ENCODE measurements around the gene MEA1.
"Not testable (repeated sequence)": the region's sequence is repeated elsewhere in the genome, so short reads cannot be mapped to it uniquely, and the experiment has no call there.

Gene MEA1
- total RNA-seq = 11.6 to 29.7 reads per million in 2 donors

- DNase-seq = peak; percentile 96
These were observed at the start of gene MEA1, which contains the start of gene KLHDC3 for GRCh38 chr6:43013843-43014433. MEA1 (minus strand) TSS chr6:43013946; CDS start chr6:43013813, 133 bp downstream. KLHDC3 (plus strand) TSS chr6:43014249; CDS start chr6:43017193, 2,944 bp downstream.

GRCh38 chr6:43062818-43063217, 49.1 kb upstream of the MEA1 start:
- no peak for DNase-seq

GRCh38 chr6:43061861-43062260, 48.1 kb upstream of the MEA1 start:
- DNase-seq = no peak

- no peak for DNase-seq
These were observed 47.2 kb upstream of the MEA1 start for GRCh38 chr6:43060755-43061633.

DNA sequence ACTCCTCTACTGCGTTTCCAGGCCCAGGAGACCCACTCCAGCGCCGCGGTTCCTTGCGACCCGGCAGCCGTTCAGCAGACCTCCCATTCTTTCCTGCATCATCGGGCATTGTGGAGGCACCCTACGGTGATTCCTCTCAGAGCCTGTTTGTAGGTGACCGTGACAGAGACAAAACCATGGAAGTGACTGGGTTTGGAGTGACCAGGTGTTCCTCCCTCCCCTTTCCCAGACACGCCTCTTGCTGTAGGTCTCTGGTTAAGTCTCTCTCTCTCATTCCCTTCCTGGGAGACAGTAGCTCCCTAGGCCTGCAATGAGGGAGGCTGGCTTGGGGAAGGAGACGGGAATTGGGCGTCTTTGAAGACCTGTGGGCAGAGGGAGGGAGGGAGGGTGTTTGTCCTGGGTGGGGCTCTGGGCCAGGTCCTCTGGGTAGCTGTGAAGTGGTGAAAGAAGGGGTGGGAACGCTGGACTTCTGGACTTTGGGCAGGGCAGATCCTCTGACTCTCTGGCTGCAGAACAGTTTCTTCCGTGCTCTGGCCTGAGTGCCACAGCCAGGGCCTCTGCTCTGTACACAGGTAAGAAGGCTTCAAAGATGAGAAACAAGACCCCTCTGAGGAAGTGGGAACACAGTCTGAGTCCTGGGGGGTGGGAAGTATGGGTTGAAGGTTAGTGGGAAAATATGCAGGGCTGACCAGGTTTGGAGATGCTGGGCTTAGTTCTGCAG, 46.4 kb upstream of the MEA1 start:
- DNase-seq = no peak

GRCh38 chr6:43059168-43060033, 45.7 kb upstream of the MEA1 start, which contains the start of the genes KLC4 and MRPL2:
KLC4 (plus strand) TSS chr6:43059631; CDS start chr6:43061336, 1,705 bp downstream.
MRPL2 (minus strand) TSS chr6:43059434; CDS start chr6:43059381, 53 bp downstream.
- peak; percentile 97 for DNase-seq

GRCh38 chr6:43058531-43058930, 44.8 kb upstream of the MEA1 start:
- DNase-seq = no peak

DNA sequence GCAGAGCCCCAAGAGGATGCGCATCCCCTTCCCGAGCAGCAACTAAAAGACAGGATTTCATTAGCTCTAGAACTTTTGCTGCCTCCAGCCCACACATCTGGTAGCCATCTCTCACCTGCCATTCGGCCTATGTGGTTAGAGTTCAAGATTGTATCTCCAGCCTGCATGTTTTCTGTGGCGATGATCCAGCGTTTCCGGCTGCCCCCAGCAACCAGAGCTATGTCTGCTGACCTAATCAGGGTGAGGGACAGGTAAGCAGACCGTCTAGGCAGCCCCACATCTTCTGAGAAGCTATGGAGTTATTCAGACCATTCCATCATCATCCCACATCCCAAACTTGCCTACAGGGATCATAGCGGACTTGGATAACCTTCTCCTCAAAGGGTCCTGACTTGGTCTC, 42.2 kb upstream of the MEA1 start:
- DNase-seq = no peak

DNA sequence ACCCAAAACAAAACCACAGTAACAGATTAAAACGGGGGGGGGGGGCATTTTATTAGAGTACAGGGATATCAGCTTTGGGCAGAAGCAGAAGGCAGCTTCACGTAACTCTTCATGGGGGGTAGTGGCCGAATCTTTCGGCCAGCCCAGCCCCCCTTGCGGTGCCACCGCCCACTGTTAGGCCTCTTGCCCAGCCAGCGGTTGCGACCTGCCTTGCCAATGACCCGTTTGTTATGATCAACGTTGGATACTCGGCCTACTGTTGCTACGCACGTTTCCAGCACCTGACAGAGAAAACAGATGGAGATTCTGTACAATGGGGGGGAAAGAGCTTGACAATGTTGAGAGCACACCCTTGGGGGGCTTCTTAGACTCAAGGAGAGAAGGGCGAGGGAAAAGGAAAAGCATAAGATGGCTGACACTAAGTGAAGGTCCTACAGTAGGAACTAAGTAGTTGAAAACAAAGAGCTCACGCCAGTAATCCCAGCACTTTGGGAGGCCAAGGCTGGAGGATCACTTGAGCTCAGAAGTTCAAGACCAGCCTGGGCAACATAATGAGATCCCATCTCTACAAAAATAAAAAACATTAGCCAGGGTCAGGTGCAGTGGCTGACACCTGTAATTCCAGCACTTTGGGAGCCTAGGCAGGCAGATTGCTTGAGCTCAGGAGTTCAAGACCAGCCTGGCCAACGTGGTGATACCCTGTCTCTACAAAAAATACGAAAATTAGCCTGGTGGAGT, 40.6 kb upstream of the MEA1 start:
- DNase-seq = no peak

GRCh38 chr6:43053545-43054205, 39.9 kb upstream of the MEA1 start, which contains the start of gene CUL7:
CUL7 (minus strand) TSS chr6:43053851; CDS start chr6:43052788, 1,063 bp downstream.
- DNase-seq = peak; percentile 80

- no peak for DNase-seq
These were observed 39.2 kb upstream of the MEA1 start for GRCh38 chr6:43052842-43053544.

DNA sequence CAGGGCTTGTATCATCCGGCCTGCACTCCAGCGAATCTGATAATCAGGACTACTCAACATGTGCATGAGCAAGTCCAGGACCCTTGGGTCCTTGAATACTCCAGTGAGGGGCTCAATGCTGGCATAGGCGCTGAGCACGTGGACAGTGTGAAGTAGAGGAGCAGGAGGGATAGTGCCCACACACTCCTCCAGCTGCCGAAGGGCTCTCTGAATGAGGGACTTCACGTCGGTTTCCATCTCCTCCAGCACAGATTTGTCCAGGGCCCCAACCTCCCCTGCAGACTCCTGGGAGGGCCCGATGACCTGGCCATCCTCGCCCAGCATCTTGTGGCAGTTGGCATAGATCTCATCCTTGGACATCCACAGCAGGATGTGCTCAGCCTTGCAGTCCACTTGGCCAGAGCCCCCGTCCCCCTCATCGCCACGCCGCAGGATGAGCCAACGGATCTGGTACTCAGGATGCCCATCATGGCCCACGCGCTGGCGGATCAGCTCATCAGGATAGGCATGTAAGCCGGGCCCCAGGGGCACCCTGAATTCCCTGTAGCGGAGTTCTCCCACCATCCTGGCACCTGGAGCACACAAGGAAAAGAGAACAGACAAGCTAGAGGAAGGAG, 38.6 kb upstream of the MEA1 start:
- no peak for DNase-seq

DNA sequence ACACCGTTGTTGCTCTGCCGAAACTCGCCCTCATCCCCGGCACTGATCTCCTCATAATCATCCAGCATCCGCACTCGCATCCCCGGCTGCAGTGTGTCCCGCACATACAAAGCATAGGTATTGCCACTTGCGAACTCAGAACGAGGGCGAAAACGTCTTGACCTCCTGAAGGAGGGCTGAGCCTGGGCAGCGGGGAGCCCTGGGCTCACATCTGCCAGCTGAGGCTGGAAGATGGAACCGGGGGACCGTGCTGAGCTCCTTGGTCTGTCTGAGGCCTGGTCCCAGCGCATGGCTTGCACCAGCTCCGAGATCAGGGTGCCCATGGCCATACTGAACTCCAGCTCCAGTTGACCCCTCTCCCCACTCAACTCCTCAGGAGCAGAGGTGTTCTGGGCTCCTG, 37.2 kb upstream of the MEA1 start:
- DNase-seq = no peak

DNA sequence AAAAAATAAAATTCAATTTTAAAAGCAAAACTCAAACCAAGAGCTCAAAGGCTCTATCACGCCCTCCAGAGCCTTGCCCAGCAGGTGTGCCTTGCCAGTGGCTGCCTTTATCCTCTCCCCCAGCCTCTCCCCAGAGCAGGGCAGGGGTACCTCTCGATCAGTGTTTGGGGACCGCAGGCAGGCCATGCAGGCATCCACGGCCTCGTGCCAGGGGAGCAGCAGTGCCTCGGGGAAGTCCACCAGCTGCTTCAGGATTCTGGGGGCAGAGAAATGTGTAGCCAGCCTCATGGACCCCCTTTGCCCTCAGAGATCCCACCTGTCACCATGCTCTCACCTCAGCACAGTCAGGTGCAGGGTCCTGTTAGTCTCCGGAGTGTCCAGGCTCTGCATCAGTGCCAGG, 34.3 kb upstream of the MEA1 start:
- no peak for DNase-seq

GRCh38 chr6:43045371-43045930, 31.7 kb upstream of the MEA1 start:
- no peak for DNase-seq

GRCh38 chr6:43043310-43043709, 29.6 kb upstream of the MEA1 start:
- DNase-seq = no peak

GRCh38 chr6:43041475-43041874, 27.7 kb upstream of the MEA1 start:
- DNase-seq = not testable (repeated sequence)

- DNase-seq = no peak
These were observed 27.0 kb upstream of the MEA1 start for GRCh38 chr6:43040542-43041257.

DNA sequence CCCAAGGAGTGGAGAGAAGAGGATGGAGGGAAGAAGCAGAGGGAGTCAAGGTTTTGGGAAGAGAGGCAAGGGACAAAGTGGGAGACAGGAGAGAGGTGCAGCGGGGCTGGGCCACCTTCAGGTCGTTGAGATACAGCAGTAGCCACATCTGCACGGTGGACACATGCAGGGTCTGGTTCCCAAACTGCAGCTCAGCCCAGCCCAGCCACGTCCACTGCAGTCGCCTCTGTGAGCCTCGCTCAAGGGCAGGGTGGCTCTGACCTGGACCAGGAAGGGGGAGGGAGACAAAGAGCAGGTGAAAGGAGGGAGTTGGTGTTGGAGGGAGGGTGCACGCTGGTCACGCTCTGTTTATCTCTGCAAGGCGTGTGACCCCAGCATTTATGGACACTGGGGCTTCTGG, 25.0 kb upstream of the MEA1 start:
- no peak for DNase-seq

Data from T-helper 9 cell (primary cell).